GM19043 (cell line): ENCODE results near the gene RAPGEF5.

ENCODE experiments used
- ATAC-seq: cut with Tn5 transposase; IDR thresholded peaks from one replicate; pipeline ENCODE4 v1.9.1; 2021; ENCODE audit warnings: low read depth; ENCODE audit not compliant: unreplicated experiment

The RAPGEF5 gene

GRCh38 chr7:22351329-22351692, 5.6 kb downstream of the RAPGEF5 start:
- ATAC-seq = peak; percentile 77

- peak; percentile 54 for ATAC-seq
Observed at GRCh38 chr7:22350466-22351328, 6.3 kb downstream of the RAPGEF5 start.

- ATAC-seq = no peak
Observed at GRCh38 chr7:22348379-22348778, 8.6 kb downstream of the RAPGEF5 start.

GRCh38 chr7:22346383-22347107, 10.4 kb downstream of the RAPGEF5 start:
- no peak for ATAC-seq

- ATAC-seq = no peak
Observed at GRCh38 chr7:22344655-22345054, 12.3 kb downstream of the RAPGEF5 start.

- ATAC-seq = no peak
Observed at GRCh38 chr7:22343612-22344011, 13.3 kb downstream of the RAPGEF5 start.

GRCh38 chr7:22343071-22343470, 13.9 kb downstream of the RAPGEF5 start:
- ATAC-seq = no peak

GRCh38 chr7:22339725-22340390, 17.1 kb downstream of the RAPGEF5 start:
- ATAC-seq = no peak

- ATAC-seq = no peak
Observed at GRCh38 chr7:22338877-22339276, 18.1 kb downstream of the RAPGEF5 start.

- no peak for ATAC-seq
Observed at GRCh38 chr7:22338411-22338810, 18.5 kb downstream of the RAPGEF5 start.

- no peak for ATAC-seq
Observed at GRCh38 chr7:22333680-22334141, 23.2 kb downstream of the RAPGEF5 start.

GRCh38 chr7:22332461-22332870, 24.5 kb downstream of the RAPGEF5 start:
- no peak for ATAC-seq

- ATAC-seq = no peak
Observed at GRCh38 chr7:22331704-22332103, 25.2 kb downstream of the RAPGEF5 start.

GRCh38 chr7:22330903-22331302, 26.1 kb downstream of the RAPGEF5 start:
- ATAC-seq = no peak

- no peak for ATAC-seq
Observed at GRCh38 chr7:22329816-22330524, 27.0 kb downstream of the RAPGEF5 start.

- ATAC-seq = no peak
Observed at GRCh38 chr7:22326181-22326580, 30.8 kb downstream of the RAPGEF5 start.

GRCh38 chr7:22325671-22326070, 31.3 kb downstream of the RAPGEF5 start:
- ATAC-seq = no peak

GRCh38 chr7:22323714-22324113, 33.2 kb downstream of the RAPGEF5 start:
- no peak for ATAC-seq

- no peak for ATAC-seq
Observed at GRCh38 chr7:22320416-22320815, 36.5 kb downstream of the RAPGEF5 start.
